Ecto neural progenitor cell (in vitro differentiated cells): Measurements from ENCODE around the gene KLRC4.
"Not testable (repeated sequence)": the region's sequence is repeated elsewhere in the genome, so short reads cannot be mapped to it uniquely, and the experiment has no call there.

Experiments used
- DNase-seq: peaks from one replicate; pipeline ENCODE4 v3.0.0-alpha.2; 2018; ENCODE audit warnings: low spot score

The KLRC4 gene

GRCh38 chr12:10367714-10368113 is 41.8 kb downstream of the KLRC4 start:
- not testable (repeated sequence) for DNase-seq

GRCh38 chr12:10366875-10367274 is 42.7 kb downstream of the KLRC4 start:
- no peak for DNase-seq

GRCh38 chr12:10365696-10366405 is 43.7 kb downstream of the KLRC4 start:
- no peak for DNase-seq

GRCh38 chr12:10364815-10365622 is 44.5 kb downstream of the KLRC4 start:
- DNase-seq = peak; percentile 53

- peak; percentile 61 for DNase-seq
Observed at GRCh38 chr12:10363914-10364814, 45.4 kb downstream of the KLRC4 start.

- DNase-seq = no peak
Observed at GRCh38 chr12:10363658-10363913, 46.0 kb downstream of the KLRC4 start.

- no peak for DNase-seq
Observed at GRCh38 chr12:10362828-10363657, 46.5 kb downstream of the KLRC4 start.

GRCh38 chr12:10362325-10362724 is 47.2 kb downstream of the KLRC4 start:
- DNase-seq = no peak

- DNase-seq = no peak
Observed at GRCh38 chr12:10361622-10362021, 47.9 kb downstream of the KLRC4 start.

GRCh38 chr12:10361084-10361483 is 48.5 kb downstream of the KLRC4 start:
- no peak for DNase-seq

GRCh38 chr12:10358969-10359368 is 50.6 kb downstream of the KLRC4 start:
- DNase-seq = no peak

- DNase-seq = no peak
Observed at GRCh38 chr12:10358131-10358530, 51.4 kb downstream of the KLRC4 start.
